PC-9 (cell line): Measurements from ENCODE around the gene ANAPC16.

Experiments
- EZH2 ChIP-seq: fragments of 200-600 bp; sonication (generic); IDR thresholded peaks from 2 replicates; pipeline ENCODE4 v1.8.0; 2017; ENCODE audit warnings: antibody characterized with exemption, low read depth
- TF ChIP-seq, protein P1 (sequence below): fragments of 200-600 bp; sonication (generic); conservative IDR thresholded peaks from 2 replicates; pipeline ENCODE4 v1.6.1; 2017; ENCODE audit warnings: mixed run types, antibody characterized with exemption, mild to moderate bottlenecking, moderate library complexity

DNA sequence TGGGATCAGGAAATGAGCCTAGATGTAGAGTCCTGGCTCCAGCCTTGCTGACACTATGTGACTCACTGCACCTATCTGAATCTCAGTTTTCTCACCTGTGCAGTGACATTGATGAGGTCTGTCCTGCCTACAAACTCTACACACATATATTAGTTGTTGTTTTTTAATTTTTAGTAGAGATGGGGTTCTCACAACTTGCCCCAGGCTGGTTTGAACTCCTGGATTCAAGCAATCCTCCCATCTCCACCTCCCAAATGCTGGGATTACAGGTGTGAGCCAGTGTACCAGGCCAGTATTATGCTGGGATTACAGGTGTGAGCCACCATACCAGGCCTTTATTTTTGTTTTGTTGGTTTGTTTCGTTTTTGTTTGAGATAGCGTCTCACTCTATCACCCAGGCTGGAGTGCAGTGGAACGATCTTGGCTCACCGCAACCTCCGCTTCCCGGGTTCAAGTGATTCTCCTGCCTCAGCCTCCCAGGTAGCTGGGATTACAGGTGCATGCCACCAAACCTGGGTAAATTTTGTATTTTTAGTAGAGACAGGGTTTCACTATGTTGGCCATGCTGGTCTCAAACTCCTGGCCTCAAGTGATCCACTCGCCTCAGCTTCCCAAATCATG is 46.1 kb downstream of the ANAPC16 start:
- TF ChIP-seq, protein P1, sequence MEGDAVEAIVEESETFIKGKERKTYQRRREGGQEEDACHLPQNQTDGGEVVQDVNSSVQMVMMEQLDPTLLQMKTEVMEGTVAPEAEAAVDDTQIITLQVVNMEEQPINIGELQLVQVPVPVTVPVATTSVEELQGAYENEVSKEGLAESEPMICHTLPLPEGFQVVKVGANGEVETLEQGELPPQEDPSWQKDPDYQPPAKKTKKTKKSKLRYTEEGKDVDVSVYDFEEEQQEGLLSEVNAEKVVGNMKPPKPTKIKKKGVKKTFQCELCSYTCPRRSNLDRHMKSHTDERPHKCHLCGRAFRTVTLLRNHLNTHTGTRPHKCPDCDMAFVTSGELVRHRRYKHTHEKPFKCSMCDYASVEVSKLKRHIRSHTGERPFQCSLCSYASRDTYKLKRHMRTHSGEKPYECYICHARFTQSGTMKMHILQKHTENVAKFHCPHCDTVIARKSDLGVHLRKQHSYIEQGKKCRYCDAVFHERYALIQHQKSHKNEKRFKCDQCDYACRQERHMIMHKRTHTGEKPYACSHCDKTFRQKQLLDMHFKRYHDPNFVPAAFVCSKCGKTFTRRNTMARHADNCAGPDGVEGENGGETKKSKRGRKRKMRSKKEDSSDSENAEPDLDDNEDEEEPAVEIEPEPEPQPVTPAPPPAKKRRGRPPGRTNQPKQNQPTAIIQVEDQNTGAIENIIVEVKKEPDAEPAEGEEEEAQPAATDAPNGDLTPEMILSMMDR, result no peak
- TF ChIP-seq EZH2, result no peak
